Measurements from ENCODE around the gene REEP1.

The REEP1 gene

GRCh38 chr2:86295066-86295465, 42.4 kb downstream of the REEP1 start:
- H3K36me3 ChIP-seq (ENCODE audit: insufficient read depth, low read length) = no peaks in the 10 kb centered on the region

GRCh38 chr2:86293612-86294011, 43.8 kb downstream of the REEP1 start:
- H3K9me3 ChIP-seq (ENCODE audit: low read length) = no peaks in the 10 kb centered on the region
- H3K4me2 ChIP-seq (ENCODE audit: low read length) = no peak overlapping the region
- H3K9me2 ChIP-seq (ENCODE audit: low read depth, low read length) = no peaks in the 10 kb centered on the region
- no peaks in the 10 kb centered on the region for H3K27me3 ChIP-seq (ENCODE audit: insufficient read depth, low read length)
- H3K4me1 ChIP-seq (ENCODE audit: insufficient read depth, low read length, severe bottlenecking) = no peaks in the 10 kb centered on the region
- no peaks in the 10 kb centered on the region for H3K36me3 ChIP-seq (ENCODE audit: insufficient read depth, low read length)
- no peaks in the 10 kb centered on the region for H3F3A ChIP-seq (ENCODE audit: insufficient read depth, low read length)
- TF ChIP-seq EZH2 (IDR thresholded peaks at IDR 0.05; ENCODE audit: borderline replicate concordance, low read length) = no peak
- TF ChIP-seq CTCF (IDR thresholded peaks at IDR 0.05; ENCODE audit: low read length) = no peak
- H4K20me1 ChIP-seq (ENCODE audit: insufficient read depth, low read length) = no peaks in the 10 kb centered on the region
- H3K27ac ChIP-seq (ENCODE audit: low read depth, low read length, poor library complexity, severe bottlenecking) = no peak overlapping the region
- H2AFZ ChIP-seq (ENCODE audit: low read length) = no peak overlapping the region
- no peak overlapping the region for H3K9ac ChIP-seq (ENCODE audit: low read length)
- no peaks in the 10 kb centered on the region for H3K79me2 ChIP-seq (ENCODE audit: insufficient read depth, low read length)
- H3K4me3 ChIP-seq (ENCODE audit: low read depth, low read length, poor library complexity, severe bottlenecking) = no peak overlapping the region

More at GRCh38 chr2:86295066-86295465, 42.4 kb downstream of the REEP1 start:
- Histone ChIP-seq H4K20me1 (ENCODE audit: insufficient read depth, low read length) (no peaks in the 10 kb centered on the region), H3K9me3 (ENCODE audit: low read length) (no peaks in the 10 kb centered on the region), H3K4me1 (ENCODE audit: insufficient read depth, low read length, severe bottlenecking) (no peaks in the 10 kb centered on the region), H3K27ac (ENCODE audit: low read depth, low read length, poor library complexity, severe bottlenecking) (no peak overlapping the region), H3K27me3 (ENCODE audit: insufficient read depth, low read length) (no peaks in the 10 kb centered on the region), H3K4me2 (ENCODE audit: low read length) (no peak overlapping the region), H3K4me3 (ENCODE audit: low read depth, low read length, poor library complexity, severe bottlenecking) (no peak overlapping the region), H3F3A (ENCODE audit: insufficient read depth, low read length) (no peaks in the 10 kb centered on the region), H3K9ac (ENCODE audit: low read length) (no peak overlapping the region), H3K9me2 (ENCODE audit: low read depth, low read length) (no peaks in the 10 kb centered on the region), H2AFZ (ENCODE audit: low read length) (no peak overlapping the region), H3K79me2 (ENCODE audit: insufficient read depth, low read length) (no peaks in the 10 kb centered on the region)
- TF ChIP-seq CTCF (IDR thresholded peaks at IDR 0.05; ENCODE audit: low read length) (no peak), EZH2 (IDR thresholded peaks at IDR 0.05; ENCODE audit: borderline replicate concordance, low read length) (no peak)

GRCh38 chr2:86292571-86293515, 44.6 kb downstream of the REEP1 start:
- Histone ChIP-seq H3K79me2 (ENCODE audit: insufficient read depth, low read length) (no peaks in the 10 kb centered on the region), H3F3A (ENCODE audit: insufficient read depth, low read length) (no peaks in the 10 kb centered on the region), H3K9me3 (ENCODE audit: low read length) (no peaks in the 10 kb centered on the region), H3K4me3 (ENCODE audit: low read depth, low read length, poor library complexity, severe bottlenecking) (no peak overlapping the region), H3K9me2 (ENCODE audit: low read depth, low read length) (no peaks in the 10 kb centered on the region), H3K9ac (ENCODE audit: low read length) (no peak overlapping the region), H3K27me3 (ENCODE audit: insufficient read depth, low read length) (no peaks in the 10 kb centered on the region), H3K4me1 (ENCODE audit: insufficient read depth, low read length, severe bottlenecking) (no peaks in the 10 kb centered on the region), H3K27ac (ENCODE audit: low read depth, low read length, poor library complexity, severe bottlenecking) (no peak overlapping the region), H3K4me2 (ENCODE audit: low read length) (no peak overlapping the region), H3K36me3 (ENCODE audit: insufficient read depth, low read length) (no peaks in the 10 kb centered on the region), H2AFZ (ENCODE audit: low read length) (no peak overlapping the region), H4K20me1 (ENCODE audit: insufficient read depth, low read length) (no peaks in the 10 kb centered on the region)
- TF ChIP-seq CTCF (IDR thresholded peaks at IDR 0.05; ENCODE audit: low read length) (no peak), EZH2 (IDR thresholded peaks at IDR 0.05; ENCODE audit: borderline replicate concordance, low read length) (no peak)
